ENCODE measurements around the gene SPSB2.
A peak's percentile ranks its signal among the peaks of the same experiment; 100 is the strongest.

Gene SPSB2

DNA sequence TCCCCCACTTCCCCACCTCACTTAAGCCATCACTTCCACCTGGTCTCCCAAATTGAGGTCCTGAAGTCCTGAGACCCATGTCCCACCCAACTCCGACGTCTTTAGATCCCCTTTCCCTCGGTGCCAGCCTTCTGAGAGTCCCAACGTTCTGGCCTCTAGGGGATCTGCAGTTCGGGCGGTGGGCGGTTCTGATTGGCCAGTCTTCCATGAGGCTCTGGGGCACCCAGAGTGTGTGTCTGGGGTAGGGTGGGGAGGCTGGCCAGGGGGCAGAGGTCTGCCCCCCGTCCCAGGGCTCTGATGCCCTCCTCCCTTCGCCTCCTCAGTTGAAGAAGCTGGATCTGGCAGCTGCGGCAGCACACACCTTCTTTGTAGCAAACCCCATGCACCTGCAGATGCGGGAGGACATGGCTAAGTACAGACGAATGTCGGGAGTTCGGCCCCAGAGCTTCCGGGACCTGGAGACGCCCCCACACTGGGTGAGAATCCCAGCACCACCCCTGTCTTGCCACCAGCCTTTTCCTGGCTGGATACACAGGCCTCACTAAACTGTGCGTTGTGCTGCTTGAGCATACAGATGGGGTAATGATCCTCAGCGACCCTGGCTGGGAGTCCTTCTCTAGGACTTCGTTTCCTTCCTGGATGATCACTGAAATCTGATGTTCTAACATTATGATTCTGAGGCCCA is 43.4 kb downstream of the SPSB2 start:
- no peak for DNase-seq

DNA sequence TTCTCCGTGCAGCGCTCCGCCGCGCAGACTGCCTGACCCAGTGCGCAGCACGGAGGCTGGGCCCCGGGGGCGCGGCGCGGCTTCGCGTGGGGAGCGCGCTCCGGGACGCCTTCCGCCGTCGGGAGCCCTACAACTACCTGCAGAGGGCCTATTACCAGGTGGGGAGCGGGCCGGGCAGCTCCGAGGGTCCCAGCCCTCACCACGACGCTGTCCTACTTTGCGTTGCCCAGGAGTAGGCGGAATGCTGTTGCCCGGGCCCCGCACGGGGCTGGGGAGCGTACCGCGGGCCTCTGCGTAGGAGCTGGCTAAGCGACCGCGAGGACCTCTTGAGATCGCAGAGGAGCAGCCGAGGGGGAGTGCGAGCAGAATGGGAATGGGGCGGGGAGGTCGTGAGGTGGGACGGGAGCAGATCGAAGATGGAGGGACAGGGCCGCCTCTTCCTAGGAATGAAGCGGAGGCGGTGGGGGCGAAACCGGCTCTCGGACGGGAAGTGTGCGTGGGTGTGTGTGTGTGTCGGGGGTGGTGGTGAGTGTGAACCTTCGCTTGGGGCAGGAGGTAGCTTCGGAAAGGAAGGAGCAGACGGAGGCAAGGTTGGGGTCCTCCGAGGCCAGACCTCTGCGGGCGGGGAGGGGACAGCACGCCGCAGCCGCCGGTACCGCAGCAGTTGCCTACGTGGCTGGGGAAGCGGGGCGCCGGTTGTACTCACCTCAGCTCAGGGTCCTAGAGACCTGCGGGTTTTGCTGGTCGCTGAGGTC is 44.1 kb downstream of the SPSB2 start:
- DNase-seq, result no peak

DNA sequence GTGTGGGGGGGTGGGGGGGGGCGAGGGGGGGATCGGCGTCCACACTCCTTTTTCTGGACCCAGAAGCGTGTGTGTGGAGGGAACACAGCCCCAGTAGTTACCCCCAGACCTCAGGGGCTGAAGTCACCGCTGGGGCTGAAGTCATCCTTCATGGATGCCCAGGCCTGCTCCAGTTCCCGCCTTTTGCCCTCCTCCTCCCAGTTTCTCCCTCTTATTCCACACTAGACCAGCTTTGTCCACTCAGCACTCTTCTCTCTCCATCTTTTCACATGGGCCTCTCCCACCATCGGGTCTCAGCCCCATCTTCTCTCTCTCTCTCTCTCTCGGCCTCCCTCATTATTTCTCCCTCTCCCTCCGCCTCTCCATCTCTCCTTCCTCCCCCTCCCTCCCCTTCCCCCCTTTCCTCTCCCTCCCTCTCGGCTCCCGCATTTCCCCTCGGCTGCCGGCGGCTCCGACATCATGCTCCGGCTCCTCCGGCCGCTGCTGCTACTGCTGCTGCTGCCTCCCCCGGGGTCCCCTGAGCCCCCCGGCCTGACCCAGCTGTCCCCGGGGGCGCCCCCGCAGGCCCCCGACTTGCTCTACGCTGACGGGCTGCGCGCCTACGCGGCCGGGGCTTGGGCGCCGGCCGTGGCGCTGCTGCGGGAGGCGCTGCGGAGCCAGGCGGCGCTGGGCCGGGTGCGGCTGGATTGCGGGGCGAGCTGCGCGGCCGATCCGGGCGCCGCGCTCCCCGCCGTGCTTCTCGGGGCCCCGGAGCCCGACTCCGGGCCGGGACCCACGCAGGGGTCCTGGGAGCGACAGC is 44.9 kb downstream of the SPSB2 start, which contains the start of gene P3H3:
TSS of gene P3H3 (plus strand) at position 426 of the 799 bp plus-strand sequence. CDS start at position 460, 34 bp downstream.
- no peak for DNase-seq

DNA sequence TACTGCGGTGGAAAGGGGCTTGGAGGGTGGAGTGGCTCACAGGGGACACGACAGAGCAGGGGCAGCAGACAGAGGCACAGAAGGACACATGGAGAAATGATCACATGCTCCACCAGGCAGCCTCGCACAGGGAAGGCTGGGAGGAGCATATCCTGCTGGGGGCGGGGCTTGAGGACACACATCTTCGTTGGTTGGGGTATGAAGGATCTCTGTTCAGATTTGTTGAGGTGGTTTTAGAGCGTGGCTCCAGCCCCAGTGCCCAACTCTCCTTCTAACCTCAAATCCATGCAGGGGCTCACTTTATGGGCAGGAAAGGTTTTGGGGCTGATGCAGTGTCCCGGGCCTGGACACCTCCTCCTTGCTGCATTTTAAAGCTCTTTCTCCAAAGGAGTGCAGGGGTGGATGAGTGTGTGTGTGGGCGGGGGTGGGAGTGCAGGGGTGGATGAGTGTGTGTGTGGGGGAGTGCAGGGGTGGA is 45.6 kb downstream of the SPSB2 start:
- peak; percentile 23 to 40 for DNase-seq

DNA sequence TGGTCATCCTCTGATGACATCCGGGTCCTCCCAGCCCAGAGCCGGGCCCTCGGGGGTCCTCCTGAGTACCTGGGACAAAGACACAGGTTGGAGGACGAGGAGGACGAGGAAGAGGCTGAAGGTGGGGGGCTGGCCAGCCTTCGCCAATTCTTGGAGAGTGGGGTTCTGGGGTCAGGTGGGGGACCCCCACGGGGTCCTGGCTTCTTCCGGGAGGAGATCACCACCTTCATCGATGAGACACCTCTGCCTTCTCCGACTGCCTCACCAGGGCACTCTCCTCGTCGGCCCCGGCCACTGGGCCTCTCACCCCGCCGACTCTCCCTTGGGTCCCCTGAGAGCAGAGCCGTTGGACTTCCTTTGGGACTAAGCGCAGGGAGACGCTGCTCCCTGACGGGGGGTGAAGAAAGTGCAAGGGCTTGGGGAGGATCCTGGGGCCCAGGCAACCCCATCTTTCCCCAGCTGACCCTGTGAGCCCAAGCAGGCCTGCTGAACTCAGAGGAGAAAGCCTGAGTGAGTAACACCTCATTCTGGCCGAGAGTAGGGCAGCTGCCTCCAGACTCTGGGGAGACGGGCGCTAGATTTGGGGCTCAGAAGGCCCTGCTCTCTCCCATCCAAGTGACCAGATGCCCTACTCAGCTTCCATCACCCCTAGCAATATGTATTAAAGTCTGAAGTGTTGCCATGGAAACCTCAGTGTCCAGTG is 46.2 kb downstream of the SPSB2 start:
- DNase-seq, result no peak

DNA sequence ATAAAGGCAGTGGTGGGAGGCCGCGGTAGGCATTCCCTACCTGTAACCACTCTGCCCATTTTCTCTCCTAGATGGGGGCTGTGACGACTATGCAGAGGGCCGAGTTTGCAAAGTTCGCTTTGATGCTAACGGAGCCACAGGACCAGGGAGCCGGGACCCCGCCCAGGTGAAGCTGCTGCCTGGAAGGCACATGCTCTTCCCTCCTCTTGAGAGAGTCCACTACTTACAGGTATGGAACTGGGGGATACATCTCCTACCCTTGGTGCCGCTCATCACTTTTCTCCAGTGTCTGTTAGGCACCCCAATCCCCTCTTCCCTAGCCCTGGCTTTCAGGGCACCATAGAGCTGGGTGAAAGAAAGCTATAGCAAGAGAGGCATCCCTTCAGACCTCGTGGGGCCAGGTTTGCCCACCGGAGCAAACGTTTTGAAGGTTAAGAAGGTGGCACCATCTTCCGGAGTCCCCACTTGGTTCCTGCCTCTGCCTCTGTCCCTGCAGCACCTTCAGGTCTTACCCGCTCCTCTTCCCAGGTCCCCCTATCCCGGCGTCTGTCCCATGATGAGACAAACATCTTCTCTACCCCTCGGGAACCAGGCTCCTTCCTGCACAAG is 46.9 kb downstream of the SPSB2 start:
- no peak for DNase-seq

DNA sequence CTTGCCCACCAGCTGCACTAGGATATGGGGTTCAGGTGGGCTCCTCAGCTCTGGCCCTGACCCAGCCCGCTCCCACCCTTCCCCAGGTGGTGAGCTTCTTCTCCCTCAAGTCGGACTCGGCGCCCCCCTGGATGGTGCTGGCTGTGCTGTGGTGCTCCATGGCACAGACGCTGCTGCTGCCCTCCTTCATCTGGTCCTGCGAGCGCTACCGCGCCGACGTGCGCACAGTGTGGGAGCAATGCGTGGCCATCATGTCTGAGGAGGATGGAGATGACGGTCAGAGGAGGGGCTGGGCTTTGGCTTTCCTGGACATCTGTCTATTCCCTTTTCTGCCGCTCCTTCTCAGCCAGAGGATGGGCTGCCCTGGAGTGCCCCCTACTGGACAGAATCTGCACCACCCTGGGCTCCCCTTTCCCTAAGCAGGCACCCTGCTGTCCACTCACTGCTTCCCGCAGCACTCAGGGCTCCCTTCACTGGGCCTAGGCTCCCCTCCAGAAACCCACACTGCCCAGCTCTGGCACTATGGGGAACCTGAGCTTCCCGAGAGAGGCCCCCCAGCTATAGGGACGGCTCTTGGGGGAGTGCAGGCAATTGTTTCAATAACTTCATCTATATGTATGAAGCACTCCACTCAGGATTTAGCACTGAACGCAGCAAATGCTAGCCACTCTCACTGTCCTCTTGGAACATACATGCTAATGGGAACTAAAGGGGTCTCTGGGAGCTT is 47.5 kb downstream of the SPSB2 start:
- peak; percentile 67 to 97 for DNase-seq

DNA sequence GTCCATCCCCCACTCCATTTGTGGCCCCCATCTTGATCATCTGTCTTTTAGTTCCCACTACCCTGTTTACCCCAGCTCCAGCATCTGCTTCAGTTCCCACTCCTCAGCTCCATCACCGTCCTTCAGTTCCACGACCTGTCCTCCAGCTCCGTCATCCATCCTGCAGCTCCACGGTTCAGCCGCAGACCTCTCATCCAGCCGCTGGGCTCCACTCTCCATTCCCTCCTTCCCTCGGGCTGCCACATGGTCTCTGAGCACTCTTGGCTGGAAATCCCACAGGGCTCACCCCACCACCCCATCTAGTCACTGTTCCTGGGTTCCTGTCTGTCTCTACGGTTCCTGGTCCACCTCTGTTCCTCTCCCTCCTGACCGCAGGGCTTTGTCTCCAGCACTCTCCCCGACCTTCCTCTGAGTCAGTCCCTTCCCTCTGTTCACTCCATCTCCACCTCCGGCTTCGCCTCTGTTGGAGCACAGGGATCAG is 48.2 kb downstream of the SPSB2 start:
- no peak for DNase-seq

DNA sequence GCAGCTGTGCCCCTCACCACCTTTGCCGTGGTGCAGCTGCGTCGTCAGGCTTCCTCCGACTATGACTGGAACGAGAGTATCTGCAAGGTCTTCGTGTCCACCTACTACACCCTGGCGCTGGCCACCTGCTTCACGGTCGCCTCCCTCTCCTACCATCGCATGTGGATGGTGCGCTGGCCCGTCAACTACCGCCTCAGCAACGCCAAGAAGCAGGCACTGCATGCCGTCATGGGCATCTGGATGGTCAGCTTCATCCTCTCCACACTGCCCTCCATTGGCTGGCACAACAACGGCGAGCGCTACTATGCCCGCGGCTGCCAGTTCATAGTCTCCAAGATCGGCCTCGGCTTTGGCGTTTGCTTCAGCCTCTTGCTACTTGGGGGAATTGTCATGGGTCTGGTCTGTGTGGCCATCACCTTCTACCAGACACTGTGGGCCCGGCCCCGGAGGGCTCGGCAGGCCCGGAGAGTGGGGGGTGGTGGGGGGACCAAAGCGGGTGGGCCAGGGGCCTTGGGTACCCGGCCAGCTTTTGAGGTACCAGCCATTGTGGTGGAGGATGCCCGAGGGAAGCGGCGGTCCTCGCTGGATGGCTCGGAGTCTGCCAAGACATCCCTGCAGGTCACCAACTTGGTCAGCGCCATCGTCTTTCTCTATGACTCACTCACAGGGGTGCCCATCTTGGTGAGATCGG is 48.9 kb downstream of the SPSB2 start:
- no peak for DNase-seq

DNA sequence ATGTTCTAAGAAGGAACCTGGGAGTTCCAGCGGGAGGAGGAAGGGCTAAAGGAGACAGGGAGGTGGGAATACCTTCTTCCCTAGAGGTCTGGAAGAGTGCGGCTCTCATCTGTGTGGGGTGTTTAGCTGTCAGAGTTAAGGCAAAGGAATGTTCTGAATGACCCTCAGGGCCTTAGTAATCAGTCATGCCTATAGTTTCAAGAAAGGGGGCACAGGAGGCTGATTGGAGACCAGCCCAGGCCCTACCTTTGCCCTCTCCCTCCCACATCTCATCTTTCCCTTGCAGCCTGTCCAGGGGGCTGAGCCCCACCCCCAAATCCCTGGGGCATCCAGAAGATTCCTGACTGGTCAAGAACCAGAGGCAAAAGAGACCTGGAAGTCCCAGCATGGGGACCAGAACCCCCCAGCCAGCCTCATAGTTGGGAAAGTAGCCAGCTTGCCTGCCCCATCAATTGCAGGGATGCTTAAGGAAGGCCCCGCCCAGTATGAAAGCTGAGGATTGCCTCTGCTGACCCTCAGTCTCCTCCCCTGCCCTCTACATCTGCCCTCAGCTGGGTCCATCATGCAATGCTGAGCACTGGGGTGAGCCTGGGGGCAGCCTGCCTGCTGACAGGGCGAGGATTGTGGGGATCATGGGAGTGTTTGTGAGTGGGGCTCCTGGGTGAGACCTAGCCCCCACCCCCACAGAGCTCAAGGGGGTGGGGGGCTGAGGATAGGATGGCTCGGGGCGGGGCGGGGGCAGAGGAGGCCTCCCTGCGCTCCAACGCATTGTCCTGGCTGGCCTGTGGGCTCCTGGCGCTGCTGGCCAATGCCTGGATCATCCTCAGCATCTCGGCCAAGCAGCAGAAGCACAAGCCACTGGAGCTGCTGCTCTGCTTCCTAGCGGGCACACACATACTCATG is 49.7 kb downstream of the SPSB2 start:
- DNase-seq, result no peak

DNA sequence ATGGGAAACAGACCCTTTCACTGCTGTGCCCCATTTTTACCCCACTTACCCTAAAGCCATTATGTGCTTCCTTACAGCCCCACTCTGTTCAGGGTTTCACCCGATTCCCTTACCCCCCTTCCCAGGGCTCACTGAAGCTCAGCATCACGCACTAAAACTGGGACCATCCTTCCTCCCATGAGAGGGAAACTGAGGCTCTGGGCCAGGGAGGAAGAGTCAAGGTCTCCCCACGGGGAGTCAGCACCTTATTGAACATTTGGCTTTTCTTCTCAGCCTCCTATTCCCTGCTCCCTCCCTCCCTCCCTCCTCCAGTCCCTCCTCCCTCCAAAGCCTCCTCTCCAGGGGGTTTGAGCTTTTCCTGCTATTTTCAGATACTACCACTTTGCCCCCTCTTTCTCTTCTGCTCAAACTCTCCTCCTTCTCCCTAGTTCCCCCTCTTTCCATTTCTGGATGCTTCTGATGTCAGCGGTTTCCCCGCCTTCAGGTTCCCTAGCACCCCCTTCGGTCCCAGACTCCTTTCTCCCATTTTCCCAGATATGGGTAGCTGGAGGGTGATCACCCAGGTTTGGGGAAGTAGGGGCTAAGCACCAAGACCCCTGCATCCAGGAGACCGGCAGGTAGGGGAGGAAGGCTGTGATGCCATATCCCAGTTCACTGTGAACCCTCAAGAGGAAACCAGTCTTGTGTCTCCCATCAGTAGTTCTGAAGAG is 50.5 kb downstream of the SPSB2 start:
- DNase-seq, result no peak

DNA sequence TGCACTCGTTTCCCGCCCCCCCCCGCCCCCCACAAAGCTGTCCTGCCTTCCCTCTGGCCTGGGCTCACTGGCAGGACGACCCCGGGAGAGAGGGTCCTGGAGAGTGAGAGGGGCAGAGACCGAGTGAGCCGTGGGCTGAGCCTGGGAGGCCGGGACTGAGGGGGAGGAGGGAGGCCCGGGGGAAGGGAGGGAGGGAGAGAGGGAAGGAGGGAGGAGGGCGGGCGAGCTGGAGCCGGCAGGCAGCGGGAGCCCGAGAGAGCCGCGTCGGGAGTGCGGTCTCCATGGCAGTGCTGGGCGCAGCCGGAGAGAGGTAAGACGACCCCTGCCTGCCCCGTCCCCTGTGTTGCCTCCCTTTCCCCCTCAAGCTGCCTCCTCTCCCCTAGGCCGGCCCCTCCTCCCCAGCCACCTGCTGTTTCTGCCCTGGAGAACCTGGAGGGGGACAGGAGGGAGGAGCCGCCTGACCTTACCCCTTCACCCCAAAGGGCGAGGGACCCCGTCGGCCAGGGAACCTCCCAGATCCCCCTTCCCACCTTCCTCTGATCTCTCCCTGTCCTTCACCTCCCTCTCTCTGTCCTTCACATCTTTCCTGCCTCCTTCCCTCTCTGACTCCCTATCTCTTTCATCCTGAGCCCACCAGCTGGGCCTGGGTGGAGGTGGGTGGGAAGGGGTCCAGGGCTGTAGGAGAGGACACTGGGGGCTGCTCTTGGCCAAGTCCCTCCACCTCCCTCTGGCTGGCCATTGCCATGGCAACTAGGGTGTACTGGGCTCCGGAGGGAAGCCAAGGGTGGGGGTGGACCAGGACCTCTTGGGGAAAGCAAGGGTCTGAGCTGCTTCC is 51.3 kb downstream of the SPSB2 start, which contains the start of gene GPR162:
TSS of gene GPR162 (plus strand) at position 231 of the 835 bp plus-strand sequence. CDS start 2,078 bp downstream, outside the sequence.
- no peak for DNase-seq

Measured in inflammatory macrophage treated with lipopolysaccharide for 1 hour (primary cell).